OCI-M1 (cell line): ENCODE measurements around the gene FOSL2.

ENCODE experiments used
- DNase-seq: peaks from one replicate; lab custom pipeline; 2025; lab: John Stamatoyannopoulos, UW

Gene FOSL2

DNA sequence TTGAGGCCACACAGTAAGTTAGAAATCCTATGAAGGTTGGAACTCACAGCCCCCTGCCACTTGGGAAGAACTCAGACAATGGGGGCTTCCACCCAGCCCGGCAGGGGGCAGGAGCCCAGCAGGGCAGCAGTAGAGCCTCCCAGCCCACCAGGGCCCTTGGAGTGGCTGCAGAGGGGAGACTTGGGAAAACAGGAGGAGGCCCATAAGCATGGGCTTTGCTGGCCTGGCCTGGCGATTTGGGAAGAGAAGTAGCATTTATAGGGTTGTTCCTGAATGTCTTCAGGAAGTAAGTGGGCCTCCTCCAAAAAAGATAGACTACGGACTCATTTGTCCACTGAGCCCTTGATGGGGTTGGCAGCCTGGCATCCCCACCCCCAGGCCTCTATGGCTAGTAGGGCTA is 17.4 kb upstream of the FOSL2 start:
- DNase-seq: no peak

DNA sequence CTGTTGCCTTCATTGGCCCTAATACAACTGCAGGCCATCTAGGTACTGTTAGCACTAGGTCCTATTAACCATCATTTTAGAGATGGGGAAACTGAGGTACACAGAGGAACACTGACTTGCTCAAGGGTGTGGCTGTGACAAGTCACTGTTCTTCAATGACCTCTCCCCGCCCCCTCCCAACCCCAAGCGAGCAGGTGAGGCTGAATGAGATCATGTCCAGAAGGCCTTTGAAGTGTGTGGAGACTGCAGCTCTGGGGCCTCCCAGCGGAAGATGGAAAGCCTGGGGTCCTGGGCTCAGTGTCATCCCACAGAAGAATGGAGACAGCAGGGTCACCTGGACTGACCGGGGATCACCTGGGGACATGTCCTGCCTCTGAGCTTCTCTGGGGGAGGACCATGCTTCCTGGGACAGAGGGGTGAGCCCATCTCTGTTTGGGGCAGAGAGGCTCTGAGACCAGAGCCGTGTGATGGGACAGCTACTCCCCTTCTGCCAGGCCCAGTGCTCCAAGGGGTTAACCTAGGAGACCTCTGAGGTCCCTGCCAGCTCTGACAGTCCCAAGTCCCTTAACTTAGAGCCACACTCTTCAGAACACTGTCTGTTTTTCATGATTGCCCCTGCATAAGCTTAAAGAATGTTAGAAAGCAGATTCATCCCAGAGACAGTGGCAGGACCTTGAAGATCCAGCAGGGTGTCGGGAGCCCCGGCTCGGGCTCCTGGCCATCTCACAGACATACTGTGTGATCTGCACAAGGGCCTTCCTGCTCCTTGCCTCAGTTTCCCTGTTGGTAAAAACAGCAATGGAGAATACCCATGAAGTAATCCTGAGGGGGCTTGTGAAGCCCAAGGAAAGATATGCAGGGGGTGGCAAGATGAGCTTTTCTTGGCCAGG is 16.7 kb upstream of the FOSL2 start:
- DNase-seq: no peak

DNA sequence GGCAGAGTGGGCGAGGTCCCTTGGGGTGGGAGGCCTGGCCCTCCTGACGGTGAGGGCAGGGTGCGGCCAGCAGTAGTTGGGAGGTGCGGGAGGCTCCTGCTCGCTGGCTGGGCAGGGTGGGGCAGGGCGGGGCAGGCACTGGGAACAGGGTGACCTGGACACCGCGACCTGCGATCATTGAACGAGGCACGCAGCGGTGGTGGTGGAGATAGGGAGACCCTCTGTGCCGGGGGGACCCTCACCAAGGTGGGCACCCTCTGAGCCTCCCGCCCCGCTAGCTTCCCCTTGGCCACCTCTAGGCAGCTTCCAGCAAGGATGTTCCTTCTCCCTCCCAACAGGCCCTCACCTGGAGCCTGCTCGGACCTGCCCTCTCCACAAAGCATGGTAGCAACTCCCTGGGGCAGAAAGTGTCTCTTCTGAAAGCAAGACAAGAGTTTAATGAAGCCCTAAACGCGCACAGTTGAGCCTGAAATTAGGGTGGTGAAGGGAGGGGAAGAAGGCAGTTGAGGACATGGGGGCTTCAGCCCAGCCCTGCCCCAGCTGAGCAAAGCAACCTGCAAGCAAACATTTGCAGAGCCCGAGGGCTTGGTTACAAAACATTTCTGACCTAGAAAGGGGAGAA is 15.4 kb upstream of the FOSL2 start:
- no peak for DNase-seq

DNA sequence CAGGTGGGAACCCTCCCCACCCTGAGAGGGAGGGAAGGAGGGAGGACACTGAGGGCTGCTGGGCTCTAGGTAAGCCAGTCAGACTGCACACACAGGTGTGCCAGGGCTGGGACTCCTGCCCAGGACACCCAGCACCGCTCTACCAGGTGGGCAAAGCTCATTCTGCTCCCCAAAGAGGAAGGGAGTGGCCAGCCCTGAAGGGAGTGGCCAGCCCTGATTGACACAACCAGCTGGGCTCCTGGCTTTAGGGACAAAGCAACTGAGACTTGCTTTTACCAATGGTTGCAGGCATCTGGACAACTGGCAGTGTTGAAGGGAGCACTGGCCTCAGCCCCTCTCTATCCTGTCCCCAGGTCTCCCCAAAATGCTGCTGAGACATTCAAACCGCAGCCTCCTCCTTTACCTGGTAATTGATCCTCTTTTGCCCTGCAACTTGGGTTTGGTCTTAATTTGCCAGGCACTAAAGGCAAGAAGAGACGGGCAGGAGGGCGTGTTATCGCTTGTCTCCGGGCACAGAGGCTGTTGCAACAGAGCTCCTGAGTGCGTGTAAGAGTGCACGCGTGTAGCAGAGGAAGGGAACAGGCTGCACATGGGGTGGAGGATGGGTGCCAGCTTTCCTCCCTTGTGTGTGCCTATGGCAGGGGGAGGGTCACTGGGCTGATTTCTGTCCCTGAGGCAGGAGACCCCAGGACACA is 14.5 kb upstream of the FOSL2 start:
- DNase-seq: peak; percentile 9

DNA sequence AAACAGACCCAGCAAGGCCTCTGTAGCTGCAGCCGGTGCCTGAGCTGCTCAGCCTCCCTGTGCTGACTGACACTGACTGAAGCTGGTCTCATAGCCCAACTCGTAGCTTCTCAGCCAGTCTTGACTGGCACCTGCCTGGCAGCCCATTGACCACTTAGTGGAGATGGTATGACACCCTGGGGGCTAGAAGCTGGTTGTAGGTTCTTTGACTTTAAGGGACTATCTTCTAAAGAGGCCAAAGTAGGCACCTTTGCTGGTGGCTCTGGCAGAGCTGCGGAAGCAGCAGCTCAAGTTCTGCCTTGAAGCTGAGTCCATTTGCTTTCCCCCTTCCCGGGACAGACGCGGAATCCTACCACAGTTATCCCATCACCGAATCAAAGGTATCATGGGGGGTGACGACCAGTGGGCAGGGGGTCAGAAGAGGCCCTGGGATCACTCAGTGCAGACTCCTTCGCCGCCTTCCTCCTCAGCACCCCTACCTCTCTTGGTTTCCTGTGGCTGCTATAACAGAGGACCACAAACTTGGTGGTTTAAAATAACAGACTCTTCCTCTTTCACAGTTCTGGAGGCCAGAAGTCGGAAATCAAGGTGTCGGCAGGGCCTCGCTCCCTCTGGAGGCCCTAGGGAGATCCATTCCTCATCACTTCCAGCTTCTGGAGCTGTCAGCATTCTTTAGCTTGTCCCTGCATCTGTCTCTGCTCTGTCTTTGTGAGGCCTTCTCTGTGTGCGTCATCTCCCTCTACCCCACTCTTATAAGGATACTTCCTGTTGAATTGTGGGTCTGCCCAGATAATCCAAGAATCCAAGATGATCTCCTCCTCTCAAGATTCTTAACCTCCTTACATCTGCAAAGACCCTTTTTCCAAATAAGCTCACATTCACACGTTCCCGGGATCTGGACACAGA is 13.7 kb upstream of the FOSL2 start:
- no peak for DNase-seq

DNA sequence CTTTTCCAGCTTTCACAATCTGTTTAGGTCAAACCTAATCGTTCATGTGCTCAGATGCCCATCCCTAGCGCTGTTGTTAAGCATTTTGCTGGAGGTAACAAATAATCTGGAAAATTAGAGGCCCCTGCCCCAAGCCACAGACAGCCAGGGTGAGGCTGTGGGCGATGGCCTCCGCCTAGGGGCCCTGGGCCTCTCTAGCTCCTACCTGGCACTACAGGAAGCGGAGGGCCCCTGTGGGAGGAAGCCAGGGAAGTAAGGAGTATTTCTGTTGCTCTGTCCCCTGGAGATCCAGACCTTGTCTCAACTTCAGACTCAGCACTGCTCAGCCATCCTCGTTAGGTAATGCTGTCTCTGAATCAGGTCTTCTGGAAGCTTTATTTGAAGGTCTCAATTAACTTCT is 12.4 kb upstream of the FOSL2 start:
- no peak for DNase-seq

DNA sequence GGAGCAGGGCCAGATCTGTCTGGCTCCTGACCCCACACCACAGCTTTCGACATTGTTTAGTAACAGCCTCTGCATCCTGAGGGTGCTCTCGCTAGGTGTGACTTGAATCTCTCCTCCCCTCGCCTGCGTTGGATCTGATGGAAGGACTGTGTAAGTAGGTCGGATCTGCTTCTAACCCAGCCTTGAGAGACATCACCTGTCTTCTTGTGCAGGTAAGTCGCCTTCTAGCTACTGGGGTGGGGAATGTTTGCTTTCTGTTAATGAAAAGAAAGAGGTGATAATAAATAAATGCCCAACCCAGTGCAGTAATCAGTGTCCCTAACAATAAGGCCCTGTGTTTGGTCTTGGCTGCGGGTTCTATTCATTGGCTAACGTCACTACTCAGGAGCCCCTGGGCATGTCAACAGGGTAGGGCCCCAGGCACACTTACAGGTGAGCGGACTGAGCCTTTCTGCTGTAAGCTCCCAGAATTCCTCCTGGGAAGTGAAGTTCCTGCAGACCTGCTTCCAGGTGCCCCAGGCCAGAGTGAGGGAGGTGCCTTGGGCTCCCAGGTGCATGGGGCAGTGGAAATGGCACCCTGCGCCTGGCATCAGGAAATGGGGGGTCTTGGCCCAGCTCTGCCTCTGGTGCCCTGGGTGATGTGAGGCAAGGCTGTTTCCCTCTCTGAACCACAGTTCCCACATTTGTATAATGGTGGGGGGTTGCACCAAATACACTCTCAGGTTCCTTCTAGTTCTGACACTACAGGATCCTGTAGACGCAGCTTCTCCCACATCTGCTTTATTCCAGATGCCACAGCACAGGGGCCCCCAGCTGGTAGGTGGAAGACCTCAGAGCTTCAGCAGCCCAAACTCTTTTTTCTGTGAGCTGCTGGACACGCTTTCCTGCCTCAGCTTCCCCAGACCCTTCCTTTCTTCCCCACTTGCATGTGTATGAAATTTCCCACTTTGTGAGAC is 11.2 kb upstream of the FOSL2 start:
- no peak for DNase-seq

DNA sequence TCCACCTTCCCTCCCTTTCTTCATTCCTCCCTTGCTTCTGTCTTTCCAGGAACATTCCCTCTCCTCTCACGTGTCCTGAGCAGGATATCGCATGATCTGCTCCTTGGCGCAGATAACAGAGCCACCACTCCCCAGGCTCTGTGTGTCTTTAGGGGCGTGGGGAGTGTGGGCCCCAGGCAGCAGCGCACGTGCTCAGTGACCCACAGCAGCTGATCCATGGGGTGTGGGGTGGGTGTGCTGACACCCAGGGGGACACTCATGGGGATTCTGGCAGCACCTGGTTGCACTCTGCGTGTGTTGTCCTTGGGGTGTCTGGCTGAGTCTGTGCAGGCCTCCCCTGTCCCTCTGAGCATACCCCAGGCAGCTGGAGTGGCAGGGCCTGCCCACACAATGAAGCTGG is 9.9 kb upstream of the FOSL2 start:
- no peak for DNase-seq

DNA sequence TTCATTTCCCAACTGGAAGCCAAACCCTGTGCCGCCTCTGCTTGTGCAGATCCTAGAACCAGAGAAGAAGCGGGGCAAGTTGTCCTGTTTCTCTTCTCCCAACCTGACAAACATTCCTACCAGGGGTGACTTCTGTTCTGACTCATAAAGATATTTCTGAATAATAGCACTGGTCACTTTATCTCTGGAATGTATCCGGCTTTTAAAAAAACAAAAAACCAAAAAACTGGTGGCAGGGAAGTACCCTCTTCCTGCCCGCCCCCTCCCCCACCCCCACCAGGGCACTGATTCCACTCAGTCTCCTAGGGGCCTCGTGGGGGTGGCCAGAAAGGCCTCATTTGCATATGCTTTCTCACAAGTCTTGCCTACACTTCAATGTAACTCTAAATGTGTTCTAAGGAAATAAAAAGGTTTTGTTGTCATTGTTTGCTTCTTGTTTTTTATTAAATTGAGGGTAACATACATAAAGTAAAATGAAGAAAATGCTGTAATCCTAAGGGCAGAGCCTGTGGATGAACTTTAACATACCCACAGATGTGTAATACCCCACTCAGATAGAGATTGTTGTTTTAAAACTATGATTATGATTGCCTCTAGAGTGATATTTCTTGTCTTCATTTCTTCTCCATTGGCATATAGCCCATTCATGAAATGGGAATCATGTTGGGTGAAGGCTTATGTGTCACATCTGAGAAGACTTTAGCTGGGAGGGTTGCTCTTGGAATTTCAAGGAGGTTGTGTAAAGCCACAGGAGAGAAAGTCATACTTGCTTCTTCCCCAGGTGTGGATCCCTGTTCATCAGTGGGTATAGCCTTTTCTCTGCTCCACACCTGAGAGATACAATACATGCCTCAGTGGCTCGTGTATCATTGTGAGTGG is 5.3 kb upstream of the FOSL2 start:
- no peak for DNase-seq

DNA sequence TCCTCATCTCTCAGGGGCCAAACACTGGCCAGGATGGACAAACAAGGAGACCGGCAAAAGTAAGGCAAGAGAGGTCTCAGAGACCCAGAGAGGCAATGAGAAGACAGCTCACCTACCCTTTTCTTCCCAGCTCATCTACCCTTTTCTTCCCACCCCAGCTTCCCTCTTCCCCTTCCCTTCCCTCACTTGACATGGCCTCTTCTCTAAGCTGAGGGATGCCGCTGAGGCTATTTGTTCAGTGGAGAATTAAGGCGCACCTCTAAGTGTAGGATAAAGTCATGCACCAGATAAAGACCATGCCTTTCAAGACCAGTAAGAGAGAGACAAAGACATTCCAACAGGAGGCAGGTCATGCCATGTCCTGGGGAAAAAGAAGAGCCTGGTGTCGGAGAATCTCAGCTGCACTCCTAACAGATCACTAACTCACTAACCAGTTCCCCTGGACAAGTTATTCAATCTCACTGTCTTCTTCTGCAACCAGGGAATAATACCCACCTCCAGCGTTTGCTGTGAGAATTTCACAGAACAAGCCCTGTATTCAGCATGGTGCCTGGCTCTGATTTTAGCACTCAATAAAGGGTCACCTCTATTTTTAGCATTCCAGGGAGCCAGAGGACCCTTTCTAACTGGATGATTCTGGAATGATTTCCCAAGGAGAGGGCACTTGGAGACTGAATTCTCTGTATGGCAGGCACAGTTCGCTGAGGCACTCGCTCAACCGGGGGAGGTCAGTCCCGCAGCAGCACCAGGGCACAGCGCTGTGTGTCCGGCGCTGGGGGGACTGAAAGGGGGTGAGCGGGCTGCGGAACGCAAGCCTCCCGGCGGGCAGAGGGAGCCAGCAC is 3.0 kb upstream of the FOSL2 start:
- peak; percentile 54 for DNase-seq

DNA sequence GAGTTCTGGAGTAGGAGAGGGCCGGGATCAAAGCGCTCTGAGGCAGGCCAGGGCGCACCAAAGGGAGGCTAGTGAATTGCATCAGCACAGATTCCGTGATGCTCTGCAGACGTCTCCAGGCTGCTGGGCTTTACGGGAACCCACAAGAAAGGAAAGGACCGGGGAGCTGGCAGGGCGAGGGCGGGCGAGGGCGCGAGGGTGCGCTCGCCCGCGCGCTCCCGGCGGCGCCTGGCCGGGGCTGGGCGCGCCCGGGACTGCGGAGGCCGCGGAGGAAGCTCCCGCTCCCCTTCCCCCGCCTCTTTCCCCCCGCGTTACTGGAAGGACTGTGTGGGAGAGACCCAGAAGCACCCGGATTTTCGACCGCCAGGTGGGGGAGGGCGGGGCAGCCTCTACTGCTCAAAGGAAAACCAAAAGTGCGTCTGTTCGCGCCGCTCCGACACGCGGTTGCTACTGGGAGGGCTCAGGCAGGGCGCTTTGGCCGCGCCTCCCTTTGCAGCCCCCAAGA is 2.4 kb upstream of the FOSL2 start:
- peak; percentile 86 for DNase-seq

DNA sequence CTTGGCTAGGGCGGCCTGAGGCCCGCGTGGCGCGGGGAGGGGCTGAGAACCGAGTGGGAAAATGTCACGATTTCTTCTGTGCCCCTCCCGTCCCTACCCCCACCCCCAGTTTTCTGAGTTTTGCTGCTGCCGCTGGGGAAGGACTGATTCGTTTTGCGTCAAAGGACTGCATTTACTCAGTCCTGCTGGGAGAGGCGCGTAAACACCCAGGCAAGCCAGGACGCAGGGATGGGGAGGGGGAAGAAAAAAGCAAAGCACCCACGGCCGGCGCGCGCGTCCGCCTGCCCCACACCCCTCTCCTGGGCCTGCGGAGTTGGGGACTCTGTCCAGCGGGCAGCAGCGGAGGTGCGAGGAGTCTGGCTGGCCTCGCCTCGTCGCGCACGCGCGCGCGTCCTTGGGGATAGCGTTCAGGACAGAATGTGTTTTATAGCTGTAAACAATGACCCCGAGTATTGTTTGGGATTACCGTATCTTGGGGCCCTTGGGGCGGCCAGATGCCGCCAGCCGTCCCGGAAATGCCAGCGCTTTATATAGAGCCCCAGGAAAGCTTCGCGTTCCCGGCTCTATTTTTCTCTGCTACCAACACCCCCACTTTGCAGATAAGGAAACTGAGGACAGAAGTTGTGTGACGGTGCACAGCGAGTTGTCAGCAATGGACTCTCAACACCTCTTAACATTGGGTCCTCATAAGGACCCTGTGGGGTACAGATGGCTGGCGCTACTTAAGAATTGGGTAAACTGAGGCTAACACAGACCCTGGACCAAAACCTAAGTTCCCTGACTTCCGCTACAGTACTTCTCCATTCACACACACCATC is 1.7 kb upstream of the FOSL2 start:
- no peak for DNase-seq

DNA sequence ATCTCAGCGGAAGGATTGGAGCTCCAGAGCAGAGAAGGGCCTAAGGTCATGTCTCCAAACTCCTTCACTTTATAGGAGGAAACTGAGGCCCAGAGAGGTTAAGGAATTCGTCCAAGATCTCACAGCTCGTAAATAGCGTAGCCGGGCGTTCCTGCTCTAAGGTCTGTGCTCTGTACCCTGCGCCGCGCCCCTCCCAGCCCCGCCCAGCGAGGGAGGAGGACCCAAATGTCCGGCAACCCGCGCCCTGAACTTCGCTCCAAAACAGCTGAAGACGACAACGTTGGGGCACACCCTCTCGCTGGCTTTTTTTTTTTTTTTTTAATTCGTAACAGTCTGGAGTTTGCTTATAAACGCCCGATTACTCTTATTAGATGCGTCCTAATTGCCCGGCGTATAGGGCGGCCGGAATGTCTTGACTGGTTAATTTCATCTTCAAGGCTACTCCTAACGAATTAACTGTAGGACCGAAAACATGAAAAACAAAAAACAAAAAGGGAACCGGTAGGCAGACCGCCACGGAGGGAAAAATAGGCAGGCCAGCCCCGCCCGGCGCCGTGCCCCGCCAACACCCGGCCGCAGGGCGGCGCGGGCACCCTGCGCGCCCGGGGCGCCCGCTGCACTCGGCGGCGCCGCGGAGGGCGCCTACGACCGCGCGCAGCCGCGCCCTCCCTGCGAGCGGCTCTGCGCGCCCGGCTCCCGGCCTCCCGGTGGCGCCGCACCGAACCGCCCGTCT is 928 bp upstream of the FOSL2 start:
- peak; percentile 88 for DNase-seq

DNA sequence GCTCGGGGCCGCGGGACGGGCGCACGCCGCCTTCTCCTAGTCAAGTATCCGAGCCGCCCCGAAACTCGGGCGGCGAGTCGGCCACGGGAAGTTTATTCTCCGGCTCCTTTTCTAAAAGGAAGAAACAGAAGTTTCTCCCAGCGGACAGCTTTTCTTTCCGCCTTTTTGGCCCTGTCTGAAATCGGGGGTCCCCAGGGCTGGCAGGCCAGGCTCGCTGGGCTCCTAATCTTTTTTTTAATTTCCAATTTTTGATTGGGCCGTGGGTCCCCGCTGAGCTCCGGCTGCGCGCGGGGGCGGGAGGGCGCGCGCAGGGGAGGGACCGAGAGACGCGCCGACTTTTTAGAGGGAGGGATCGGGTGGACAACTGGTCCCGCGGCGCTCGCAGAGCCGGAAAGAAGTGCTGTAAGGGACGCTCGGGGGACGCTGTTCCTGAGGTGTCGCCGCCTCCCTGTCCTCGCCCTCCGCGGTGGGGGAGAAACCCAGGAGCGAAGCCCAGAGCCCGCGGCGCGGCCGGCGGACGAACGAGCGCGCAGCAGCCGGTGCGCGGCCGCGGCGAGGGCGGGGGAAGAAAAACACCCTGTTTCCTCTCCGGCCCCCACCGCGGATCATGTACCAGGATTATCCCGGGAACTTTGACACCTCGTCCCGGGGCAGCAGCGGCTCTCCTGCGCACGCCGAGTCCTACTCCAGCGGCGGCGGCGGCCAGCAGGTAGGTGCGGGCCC is 617 bp downstream of the FOSL2 start:
- peak; percentile 74 for DNase-seq

DNA sequence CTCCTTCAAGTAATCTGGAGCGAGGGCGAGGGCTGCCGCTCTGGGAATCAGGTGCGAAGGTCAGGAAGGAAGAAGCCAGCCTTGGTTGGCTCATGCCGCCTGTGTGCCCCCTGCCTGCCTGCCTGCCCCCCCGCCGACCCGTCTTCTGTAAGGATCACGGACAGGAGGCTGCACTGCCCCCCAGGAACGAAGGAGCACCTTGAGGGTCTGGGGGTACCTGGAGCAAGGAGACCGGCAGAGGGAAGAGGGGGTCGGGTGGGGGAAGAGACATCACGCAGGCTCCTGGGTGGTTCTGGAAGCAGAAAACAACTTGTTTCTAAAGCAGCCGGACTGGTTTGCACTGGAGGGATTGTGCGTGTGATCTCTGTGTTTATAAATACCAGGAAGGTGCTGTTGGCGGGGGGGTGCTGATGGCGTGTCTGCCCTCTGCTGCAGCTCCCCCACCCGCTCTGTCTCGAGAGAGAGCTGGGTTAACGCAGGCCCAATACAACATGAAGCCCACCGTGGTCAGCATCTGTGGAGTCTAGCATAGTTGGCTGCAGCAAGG is 1.7 kb downstream of the FOSL2 start:
- no peak for DNase-seq

DNA sequence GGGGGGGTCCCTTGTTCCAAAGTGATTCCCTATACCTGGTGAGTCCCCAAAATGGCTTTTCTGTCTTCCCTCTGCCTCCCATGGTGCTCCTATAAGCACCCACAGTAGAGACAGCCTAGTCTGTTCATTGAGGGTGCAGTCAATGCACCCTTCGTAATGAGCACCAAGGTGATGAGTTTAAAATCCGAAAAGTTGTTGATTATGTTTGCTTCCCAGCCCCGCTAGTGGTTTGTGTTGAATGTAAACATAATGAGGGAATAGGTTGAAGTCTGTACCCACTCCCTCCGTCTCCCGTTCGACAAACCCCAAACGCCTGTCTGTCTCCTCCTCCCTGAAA is 2.3 kb downstream of the FOSL2 start:
- DNase-seq: no peak
